Measurements from ENCODE around the gene ASB1. TPM values are rescaled to one million over a fixed set of nuclear protein-coding genes. Genes with fewer than 3 reads are reported as not detected.

ASB1 gene
- polyA plus RNA-seq, 1 donor: 20.8 TPM

GRCh38 chr2:238413368-238413767 is 13.4 kb upstream of the ASB1 start:
- Histone ChIP-seq H3K27me3 (ENCODE audit: control insufficient read depth, insufficient read depth, low read length) (no peaks in the 10 kb centered on the region), H3K4me3 (ENCODE audit: low read length) (no peak overlapping the region), H3K27ac (ENCODE audit: low read length) (no peak overlapping the region), H3K9me3 (ENCODE audit: control insufficient read depth, low read depth, low read length) (peaks cover 8% of the 10 kb centered on the region), H3K36me3 (ENCODE audit: control insufficient read depth, insufficient read depth, low read length) (no peaks in the 10 kb centered on the region), H3K4me1 (ENCODE audit: control insufficient read depth, insufficient read depth, low read length) (peaks cover 1% of the 10 kb centered on the region)
- no peak for DNase-seq
- 100% methylated on average over 1 of the region's 2 CpGs for WGBS (ENCODE audit: insufficient coverage, low lambda C conversion rate)

- H3K4me3 ChIP-seq (ENCODE audit: low read length): no peak overlapping the region
- no peak for DNase-seq
Observed at GRCh38 chr2:238415036-238415764, 11.5 kb upstream of the ASB1 start.

GRCh38 chr2:238415893-238416292 is 10.8 kb upstream of the ASB1 start:
- Histone ChIP-seq H3K36me3 (ENCODE audit: control insufficient read depth, insufficient read depth, low read length) (no peaks in the 10 kb centered on the region), H3K27me3 (ENCODE audit: control insufficient read depth, insufficient read depth, low read length) (no peaks in the 10 kb centered on the region), H3K9me3 (ENCODE audit: control insufficient read depth, low read depth, low read length) (peaks cover 8% of the 10 kb centered on the region), H3K4me3 (ENCODE audit: low read length) (no peak overlapping the region), H3K4me1 (ENCODE audit: control insufficient read depth, insufficient read depth, low read length) (peaks cover 4% of the 10 kb centered on the region), H3K27ac (ENCODE audit: low read length) (no peak overlapping the region)
- no peak for DNase-seq
- WGBS (ENCODE audit: insufficient coverage, low lambda C conversion rate): 94% methylated on average over 3 of the region's 5 CpGs

More at GRCh38 chr2:238415036-238415764, 11.5 kb upstream of the ASB1 start:
- Histone ChIP-seq H3K27ac (ENCODE audit: low read length) (no peak overlapping the region), H3K9me3 (ENCODE audit: control insufficient read depth, low read depth, low read length) (peaks cover 8% of the 10 kb centered on the region), H3K36me3 (ENCODE audit: control insufficient read depth, insufficient read depth, low read length) (no peaks in the 10 kb centered on the region), H3K4me1 (ENCODE audit: control insufficient read depth, insufficient read depth, low read length) (peaks cover 4% of the 10 kb centered on the region), H3K27me3 (ENCODE audit: control insufficient read depth, insufficient read depth, low read length) (no peaks in the 10 kb centered on the region)
- no CpG with 5 or more reads among the region's 12 CpGs for WGBS (ENCODE audit: insufficient coverage, low lambda C conversion rate)

GRCh38 chr2:238418196-238418998 is 8.3 kb upstream of the ASB1 start:
- Histone ChIP-seq H3K27ac (ENCODE audit: low read length) (no peak overlapping the region), H3K36me3 (ENCODE audit: control insufficient read depth, insufficient read depth, low read length) (no peaks in the 10 kb centered on the region), H3K9me3 (ENCODE audit: control insufficient read depth, low read depth, low read length) (peaks cover 8% of the 10 kb centered on the region), H3K4me3 (ENCODE audit: low read length) (no peak overlapping the region), H3K27me3 (ENCODE audit: control insufficient read depth, insufficient read depth, low read length) (no peaks in the 10 kb centered on the region), H3K4me1 (ENCODE audit: control insufficient read depth, insufficient read depth, low read length) (peaks cover 4% of the 10 kb centered on the region)
- WGBS (ENCODE audit: insufficient coverage, low lambda C conversion rate): no CpG with 5 or more reads among the region's 6 CpGs
- no peak for DNase-seq

- Histone ChIP-seq H3K4me3 (ENCODE audit: low read length) (no peak overlapping the region), H3K4me1 (ENCODE audit: control insufficient read depth, insufficient read depth, low read length) (peaks cover 4% of the 10 kb centered on the region), H3K9me3 (ENCODE audit: control insufficient read depth, low read depth, low read length) (peaks cover 8% of the 10 kb centered on the region), H3K27ac (ENCODE audit: low read length) (no peak overlapping the region), H3K36me3 (ENCODE audit: control insufficient read depth, insufficient read depth, low read length) (no peaks in the 10 kb centered on the region), H3K27me3 (ENCODE audit: control insufficient read depth, insufficient read depth, low read length) (no peaks in the 10 kb centered on the region)
- no peak for DNase-seq
- WGBS (ENCODE audit: insufficient coverage, low lambda C conversion rate): 100% methylated on average over 1 of the region's 2 CpGs
Observed at GRCh38 chr2:238418999-238419546, 7.7 kb upstream of the ASB1 start.

GRCh38 chr2:238420442-238420841 is 6.3 kb upstream of the ASB1 start:
- no peak for DNase-seq
- Histone ChIP-seq H3K27ac (ENCODE audit: low read length) (no peak overlapping the region), H3K36me3 (ENCODE audit: control insufficient read depth, insufficient read depth, low read length) (no peaks in the 10 kb centered on the region), H3K4me1 (ENCODE audit: control insufficient read depth, insufficient read depth, low read length) (peaks cover 4% of the 10 kb centered on the region), H3K27me3 (ENCODE audit: control insufficient read depth, insufficient read depth, low read length) (no peaks in the 10 kb centered on the region), H3K9me3 (ENCODE audit: control insufficient read depth, low read depth, low read length) (peaks cover 5% of the 10 kb centered on the region), H3K4me3 (ENCODE audit: low read length) (no peak overlapping the region)
- WGBS (ENCODE audit: insufficient coverage, low lambda C conversion rate): 82% methylated on average over 2 of the region's 8 CpGs

- no peak overlapping the region for H3K27ac ChIP-seq (ENCODE audit: low read length)
- peaks cover 9% of the 10 kb centered on the region for H3K4me1 ChIP-seq (ENCODE audit: control insufficient read depth, insufficient read depth, low read length)
- no CpG with 5 or more reads among the region's 16 CpGs for WGBS (ENCODE audit: insufficient coverage, low lambda C conversion rate)
- no peaks in the 10 kb centered on the region for H3K36me3 ChIP-seq (ENCODE audit: control insufficient read depth, insufficient read depth, low read length)
- no peaks in the 10 kb centered on the region for H3K27me3 ChIP-seq (ENCODE audit: control insufficient read depth, insufficient read depth, low read length)
- DNase-seq: peak in 1 of 2 donors; percentile 42
- no peaks in the 10 kb centered on the region for H3K9me3 ChIP-seq (ENCODE audit: control insufficient read depth, low read depth, low read length)
- H3K4me3 ChIP-seq (ENCODE audit: low read length): no peak overlapping the region
Observed at GRCh38 chr2:238420878-238421694, 5.6 kb upstream of the ASB1 start.

- Histone ChIP-seq H3K36me3 (ENCODE audit: control insufficient read depth, insufficient read depth, low read length) (no peaks in the 10 kb centered on the region), H3K4me3 (ENCODE audit: low read length) (no peak overlapping the region), H3K27ac (ENCODE audit: low read length) (no peak overlapping the region), H3K9me3 (ENCODE audit: control insufficient read depth, low read depth, low read length) (no peaks in the 10 kb centered on the region), H3K4me1 (ENCODE audit: control insufficient read depth, insufficient read depth, low read length) (peaks cover 9% of the 10 kb centered on the region), H3K27me3 (ENCODE audit: control insufficient read depth, insufficient read depth, low read length) (no peaks in the 10 kb centered on the region)
- no peak for DNase-seq
- 100% methylated on average over 1 of the region's 18 CpGs for WGBS (ENCODE audit: insufficient coverage, low lambda C conversion rate)
Observed at GRCh38 chr2:238421695-238422035, 5.1 kb upstream of the ASB1 start.

- Histone ChIP-seq H3K9me3 (ENCODE audit: control insufficient read depth, low read depth, low read length) (no peaks in the 10 kb centered on the region), H3K4me3 (ENCODE audit: low read length) (no peak overlapping the region), H3K4me1 (ENCODE audit: control insufficient read depth, insufficient read depth, low read length) (peaks cover 9% of the 10 kb centered on the region), H3K27ac (ENCODE audit: low read length) (no peak overlapping the region), H3K36me3 (ENCODE audit: control insufficient read depth, insufficient read depth, low read length) (no peaks in the 10 kb centered on the region), H3K27me3 (ENCODE audit: control insufficient read depth, insufficient read depth, low read length) (no peaks in the 10 kb centered on the region)
- DNase-seq: no peak
- WGBS (ENCODE audit: insufficient coverage, low lambda C conversion rate): no CpG with 5 or more reads among the region's 10 CpGs
Observed at GRCh38 chr2:238422285-238422684, 4.4 kb upstream of the ASB1 start.

- Histone ChIP-seq H3K36me3 (ENCODE audit: control insufficient read depth, insufficient read depth, low read length) (no peaks in the 10 kb centered on the region), H3K27ac (ENCODE audit: low read length) (no peak overlapping the region), H3K4me1 (ENCODE audit: control insufficient read depth, insufficient read depth, low read length) (peaks cover 9% of the 10 kb centered on the region), H3K4me3 (ENCODE audit: low read length) (no peak overlapping the region), H3K9me3 (ENCODE audit: control insufficient read depth, low read depth, low read length) (no peaks in the 10 kb centered on the region), H3K27me3 (ENCODE audit: control insufficient read depth, insufficient read depth, low read length) (no peaks in the 10 kb centered on the region)
- WGBS (ENCODE audit: insufficient coverage, low lambda C conversion rate): no CpG with 5 or more reads among the region's 7 CpGs
- no peak for DNase-seq
Observed at GRCh38 chr2:238422940-238423339, 3.8 kb upstream of the ASB1 start.

Data from large intestine (tissue), 3 donors.